Stimulated activated CD4-positive, alpha-beta T cell treated with anti-CD3 and anti-CD28 coated beads, TNF-alpha, amount 100 ng/mL, for 48 hours (primary cell): ENCODE data around the gene PTPRO.

ENCODE experiments used
- DNase-seq, 3 donors: peaks; one replicate each; pipeline ENCODE4 v3.0.0-alpha.2; 2020; ENCODE audit warnings: low read depth in 3 of 3

Gene PTPRO

GRCh38 chr12:15322164-15323061 is at the start of gene PTPRO:
TSS of gene PTPRO (plus strand) at chr12:15322508.
- DNase-seq: no peak

- DNase-seq: no peak
Observed at GRCh38 chr12:15273896-15274295, 48.4 kb upstream of the PTPRO start.

- no peak for DNase-seq
Observed at GRCh38 chr12:15274561-15274967, 47.7 kb upstream of the PTPRO start.

- DNase-seq: no peak
Observed at GRCh38 chr12:15276088-15276698, 46.1 kb upstream of the PTPRO start.

- DNase-seq: no peak
Observed at GRCh38 chr12:15278816-15279658, 43.3 kb upstream of the PTPRO start.

- no peak for DNase-seq
Observed at GRCh38 chr12:15280930-15281329, 41.4 kb upstream of the PTPRO start.

- DNase-seq: no peak
Observed at GRCh38 chr12:15289192-15289591, 33.1 kb upstream of the PTPRO start.

GRCh38 chr12:15293731-15294130 is 28.6 kb upstream of the PTPRO start:
- no peak for DNase-seq

- no peak for DNase-seq
Observed at GRCh38 chr12:15299947-15300346, 22.4 kb upstream of the PTPRO start.

GRCh38 chr12:15304296-15304695 is 18.0 kb upstream of the PTPRO start:
- no peak for DNase-seq

- DNase-seq: no peak
Observed at GRCh38 chr12:15306605-15307004, 15.7 kb upstream of the PTPRO start.

- no peak for DNase-seq
Observed at GRCh38 chr12:15307079-15307478, 15.2 kb upstream of the PTPRO start.

- no peak for DNase-seq
Observed at GRCh38 chr12:15318841-15319240, 3.5 kb upstream of the PTPRO start.

- DNase-seq: no peak
Observed at GRCh38 chr12:15320881-15321280, 1.4 kb upstream of the PTPRO start.

GRCh38 chr12:15323480-15323879 is 1.2 kb downstream of the PTPRO start:
- no peak for DNase-seq

- no peak for DNase-seq
Observed at GRCh38 chr12:15329891-15330290, 7.6 kb downstream of the PTPRO start.

- no peak for DNase-seq
Observed at GRCh38 chr12:15334225-15334624, 11.9 kb downstream of the PTPRO start.

- no peak for DNase-seq
Observed at GRCh38 chr12:15335959-15336358, 13.7 kb downstream of the PTPRO start.

GRCh38 chr12:15336768-15337553 is 14.7 kb downstream of the PTPRO start:
- DNase-seq: no peak

GRCh38 chr12:15341371-15341770 is 19.1 kb downstream of the PTPRO start:
- no peak for DNase-seq

- DNase-seq: no peak
Observed at GRCh38 chr12:15344561-15344960, 22.3 kb downstream of the PTPRO start.

- no peak for DNase-seq
Observed at GRCh38 chr12:15346488-15346887, 24.2 kb downstream of the PTPRO start.
